ENCODE results near the gene RNF8. TPM values are rescaled to one million over a fixed set of nuclear protein-coding genes. Genes with fewer than 3 reads are reported as not detected.

RNF8 gene
- total RNA-seq, 1 donor from 2014 or later, result 17.6 TPM

DNA sequence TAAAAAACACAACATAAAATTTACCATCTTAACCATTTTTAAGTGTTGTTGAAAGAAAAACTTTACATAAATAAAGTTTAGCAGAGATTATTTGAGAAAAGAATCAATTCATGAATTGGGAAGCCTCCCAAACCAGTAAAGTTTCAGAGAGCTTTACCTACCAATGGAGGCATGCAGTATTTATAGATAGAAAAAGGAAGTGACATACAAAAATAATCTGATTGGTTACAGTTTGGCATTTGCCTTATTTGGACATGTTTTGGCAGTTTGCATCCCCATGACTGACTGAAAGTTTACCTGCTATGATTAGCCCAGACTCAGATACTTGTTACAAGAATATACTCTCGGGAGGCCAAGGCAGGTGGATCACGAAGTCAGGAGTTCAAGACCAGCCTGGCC is 75.6 kb downstream of the RNF8 start:
- Histone ChIP-seq H3K9me3 (no peaks in the 10 kb centered on the region), H3K36me3 (no peaks in the 10 kb centered on the region), H3K27me3 (no peaks in the 10 kb centered on the region), H3K4me3 (no peak overlapping the region), H3K27ac (no peak overlapping the region), H3K4me1 (peaks cover 5% of the 10 kb centered on the region)
- TF ChIP-seq, protein P1, sequence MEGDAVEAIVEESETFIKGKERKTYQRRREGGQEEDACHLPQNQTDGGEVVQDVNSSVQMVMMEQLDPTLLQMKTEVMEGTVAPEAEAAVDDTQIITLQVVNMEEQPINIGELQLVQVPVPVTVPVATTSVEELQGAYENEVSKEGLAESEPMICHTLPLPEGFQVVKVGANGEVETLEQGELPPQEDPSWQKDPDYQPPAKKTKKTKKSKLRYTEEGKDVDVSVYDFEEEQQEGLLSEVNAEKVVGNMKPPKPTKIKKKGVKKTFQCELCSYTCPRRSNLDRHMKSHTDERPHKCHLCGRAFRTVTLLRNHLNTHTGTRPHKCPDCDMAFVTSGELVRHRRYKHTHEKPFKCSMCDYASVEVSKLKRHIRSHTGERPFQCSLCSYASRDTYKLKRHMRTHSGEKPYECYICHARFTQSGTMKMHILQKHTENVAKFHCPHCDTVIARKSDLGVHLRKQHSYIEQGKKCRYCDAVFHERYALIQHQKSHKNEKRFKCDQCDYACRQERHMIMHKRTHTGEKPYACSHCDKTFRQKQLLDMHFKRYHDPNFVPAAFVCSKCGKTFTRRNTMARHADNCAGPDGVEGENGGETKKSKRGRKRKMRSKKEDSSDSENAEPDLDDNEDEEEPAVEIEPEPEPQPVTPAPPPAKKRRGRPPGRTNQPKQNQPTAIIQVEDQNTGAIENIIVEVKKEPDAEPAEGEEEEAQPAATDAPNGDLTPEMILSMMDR (IDR thresholded peaks at IDR 0.05), result no peak
- intact Hi-C loops (cut with DNase I), result no loop called here
- no peak for ATAC-seq
- no peak for DNase-seq

DNA sequence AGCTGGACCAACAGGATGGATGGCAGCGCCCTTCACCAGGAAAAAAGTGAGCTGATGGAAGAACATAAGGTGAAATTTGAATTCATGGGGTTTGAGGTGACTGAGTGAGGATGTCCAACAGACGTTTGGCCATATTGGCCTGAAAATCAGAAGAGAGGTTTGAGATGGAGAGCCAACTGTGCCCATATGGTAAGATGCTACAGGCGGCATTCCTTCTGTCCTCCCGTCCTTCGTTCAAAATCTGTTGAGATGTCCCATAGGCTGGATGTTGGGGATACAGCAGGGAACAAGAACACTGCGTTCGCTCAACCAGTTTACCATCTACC is 78.8 kb downstream of the RNF8 start:
- intact Hi-C loops (cut with DNase I), result no loop called here
- Histone ChIP-seq H3K4me3 (peak overlapping the region; percentile 99), H3K27ac (peak overlapping the region; percentile 95), H3K9me3 (no peaks in the 10 kb centered on the region), H3K27me3 (no peaks in the 10 kb centered on the region), H3K36me3 (peaks cover 22% of the 10 kb centered on the region), H3K4me1 (peaks cover 10% of the 10 kb centered on the region)
- ATAC-seq, result no peak
- TF ChIP-seq, protein P1 (IDR thresholded peaks at IDR 0.05), result no peak
- no peak for DNase-seq

DNA sequence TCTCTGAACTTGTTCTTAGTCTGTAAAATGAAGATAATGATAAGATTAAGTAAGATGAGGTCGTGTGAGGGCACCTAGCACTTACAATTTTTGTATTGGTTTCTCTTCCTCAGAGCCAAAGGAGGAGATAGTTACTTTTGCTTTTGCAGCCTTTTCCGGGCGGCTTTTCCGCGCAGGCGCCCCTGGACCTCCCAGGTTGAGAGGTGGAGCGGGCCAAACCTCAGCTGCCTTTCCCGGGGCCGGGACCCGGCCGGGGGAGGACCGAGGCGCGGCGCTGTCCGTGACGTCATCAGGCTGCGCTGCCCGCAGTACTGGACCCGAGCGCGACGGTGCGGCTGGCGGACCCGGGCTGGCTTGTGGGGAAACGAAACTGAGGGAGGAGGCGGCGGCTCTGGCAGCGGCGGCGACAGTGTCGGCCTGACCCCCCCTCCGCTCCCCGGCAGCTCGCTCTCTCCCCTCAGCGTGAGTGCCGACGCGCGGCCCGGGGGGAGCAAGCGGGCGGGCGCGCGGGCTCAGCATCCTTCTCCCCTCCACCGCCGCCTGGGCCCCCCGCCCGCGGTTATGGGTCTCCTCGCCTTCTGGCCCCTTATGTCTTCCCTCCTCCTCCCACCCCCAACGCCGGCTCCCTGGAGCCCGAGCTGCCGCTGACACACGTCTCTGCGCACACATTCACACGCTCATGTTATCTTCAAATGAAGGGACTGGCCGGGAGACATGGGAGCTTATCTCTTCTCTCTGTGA is 79.3 kb downstream of the RNF8 start, which contains the start of gene CMTR1:
TSS of gene CMTR1 (plus strand) at position 306 of the 741 bp plus-strand sequence. CDS start 2,409 bp downstream, outside the sequence.
- DNase-seq, result peak; percentile 98
- intact Hi-C loops (cut with DNase I), result no loop called here

DNA sequence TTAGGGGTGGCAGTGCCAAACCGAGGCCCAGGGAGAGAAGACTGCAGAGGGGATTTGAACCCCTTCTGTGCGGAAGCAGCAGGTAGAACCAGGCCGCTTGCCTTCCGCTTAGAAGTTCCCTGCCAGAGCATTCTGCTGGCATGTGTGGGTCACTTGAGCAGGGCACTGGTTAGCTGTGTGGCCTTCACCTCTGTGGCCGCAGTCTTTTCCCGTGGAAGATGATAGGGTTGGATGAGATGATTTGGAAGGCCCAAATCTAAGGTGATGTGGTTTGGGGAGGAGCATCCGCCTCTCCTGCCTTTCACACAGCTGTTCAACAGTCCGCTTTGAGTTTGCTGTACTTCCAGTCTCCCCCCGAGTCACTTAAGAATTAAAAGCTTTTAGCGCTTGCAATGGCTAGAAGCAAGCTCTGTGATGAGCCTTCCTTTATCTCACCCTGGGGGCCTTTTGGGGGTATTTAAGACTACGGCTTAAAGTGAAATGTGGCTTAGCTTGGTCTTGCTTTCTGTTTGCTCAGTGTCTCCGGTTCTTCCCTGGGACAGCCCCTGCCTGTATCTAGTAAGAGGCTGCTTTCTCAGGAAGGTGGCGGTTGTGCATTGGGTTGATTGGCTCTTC is 80.0 kb downstream of the RNF8 start:
- DNase-seq, result no peak
- H3K36me3 ChIP-seq, result peaks cover 34% of the 10 kb centered on the region
- H3K27ac ChIP-seq, result peak overlapping the region; percentile 95
- ATAC-seq, result peak; percentile 46
- TF ChIP-seq, protein P1 (IDR thresholded peaks at IDR 0.05), result no peak
- H3K4me1 ChIP-seq, result peaks cover 10% of the 10 kb centered on the region
- no peaks in the 10 kb centered on the region for H3K9me3 ChIP-seq
- H3K4me3 ChIP-seq, result peak overlapping the region; percentile 99
- H3K27me3 ChIP-seq, result no peaks in the 10 kb centered on the region
- intact Hi-C loops (cut with DNase I), result no loop called here

More for the DNA sequence above, 79.3 kb downstream of the RNF8 start, which contains the start of gene CMTR1:
- peak within 1 kb of the TSS; percentile 99 for H3K4me3 ChIP-seq
- no peaks in the 10 kb centered on the region for H3K9me3 ChIP-seq
- H3K27ac ChIP-seq, result peak within 1 kb of the TSS; percentile 95
- H3K4me1 ChIP-seq, result peaks cover 10% of the 10 kb centered on the region
- H3K27me3 ChIP-seq, result no peaks in the 10 kb centered on the region
- TF ChIP-seq, protein P1 (IDR thresholded peaks at IDR 0.05), result no peak
- peak; percentile 99 for ATAC-seq
- H3K36me3 ChIP-seq, result peaks cover 28% of the 10 kb centered on the region

DNA sequence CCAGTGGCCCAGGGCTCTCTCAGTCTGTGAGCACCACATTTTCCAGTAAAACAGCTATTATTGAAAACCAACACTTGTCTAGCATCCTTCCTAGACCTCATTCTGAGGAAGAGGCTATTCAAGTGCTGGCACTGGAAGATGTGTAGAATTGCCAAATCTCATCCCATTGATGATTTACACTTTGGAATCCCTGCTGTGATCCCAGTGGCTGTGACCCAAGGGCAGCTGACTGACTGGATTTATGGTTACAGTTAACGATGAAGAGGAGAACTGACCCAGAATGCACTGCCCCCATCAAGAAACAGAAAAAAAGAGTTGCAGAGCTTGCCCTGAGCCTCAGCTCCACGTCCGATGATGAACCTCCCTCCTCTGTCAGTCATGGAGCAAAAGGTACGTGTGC is 81.6 kb downstream of the RNF8 start:
- DNase-seq (no peak), ATAC-seq (no peak)
- H3K9me3 ChIP-seq, result no peaks in the 10 kb centered on the region
- no peaks in the 10 kb centered on the region for H3K27me3 ChIP-seq
- peaks cover 48% of the 10 kb centered on the region for H3K36me3 ChIP-seq
- no peak overlapping the region for H3K4me3 ChIP-seq
- H3K4me1 ChIP-seq, result peaks cover 10% of the 10 kb centered on the region
- TF ChIP-seq, protein P1 (IDR thresholded peaks at IDR 0.05), result no peak
- H3K27ac ChIP-seq, result no peak overlapping the region
- intact Hi-C loops (cut with DNase I), result no loop called here

Measured in upper lobe of right lung (tissue), 1 donor.